Measurements from ENCODE around the gene RELN. TPM values are rescaled to one million over a fixed set of nuclear protein-coding genes. Genes with fewer than 3 reads are reported as not detected.

The RELN gene
- total RNA-seq, 2 experiments from 2014 or later = not detected

- DNase-seq = no peak
- Mint-ChIP-seq H3K36me3 (ENCODE audit: low read depth) (no peaks in the 10 kb centered on the region), H3K27me3 (no peaks in the 10 kb centered on the region), H3K4me3 (no peak overlapping the region), H3K4me1 (no peaks in the 10 kb centered on the region), H3K9me3 (no peaks in the 10 kb centered on the region), H3K27ac (no peak overlapping the region)
- ChIA-PET POLR2A (no interaction called here), CTCF (no interaction called here)
Measured at GRCh38 chr7:103888603-103889153, 100.8 kb downstream of the RELN start.

- H3K4me1 Mint-ChIP-seq = no peaks in the 10 kb centered on the region
- POLR2A ChIA-PET = no interaction called here
- DNase-seq = no peak
- H3K27me3 Mint-ChIP-seq = no peaks in the 10 kb centered on the region
- H3K36me3 Mint-ChIP-seq (ENCODE audit: low read depth) = no peaks in the 10 kb centered on the region
- no peak overlapping the region for H3K4me3 Mint-ChIP-seq
- no peaks in the 10 kb centered on the region for H3K9me3 Mint-ChIP-seq
- no peak overlapping the region for H3K27ac Mint-ChIP-seq
- CTCF ChIA-PET = no interaction called here
Measured at GRCh38 chr7:103887853-103888602, 101.4 kb downstream of the RELN start.

GRCh38 chr7:103887050-103887449 is 102.4 kb downstream of the RELN start:
- H3K4me3 Mint-ChIP-seq = no peak overlapping the region
- H3K27me3 Mint-ChIP-seq = no peaks in the 10 kb centered on the region
- no peak for DNase-seq
- H3K4me1 Mint-ChIP-seq = no peaks in the 10 kb centered on the region
- CTCF ChIA-PET = no interaction called here
- POLR2A ChIA-PET = no interaction called here
- no peaks in the 10 kb centered on the region for H3K36me3 Mint-ChIP-seq (ENCODE audit: low read depth)
- no peaks in the 10 kb centered on the region for H3K9me3 Mint-ChIP-seq
- H3K27ac Mint-ChIP-seq = no peak overlapping the region

- no peaks in the 10 kb centered on the region for H3K36me3 Mint-ChIP-seq (ENCODE audit: low read depth)
- CTCF ChIA-PET = interaction anchor here (0.9 kb wide), 1 partner anchor 351 kb away, joined by 3 read pairs; no protein-coding TSS in a partner anchor
- no peaks in the 10 kb centered on the region for H3K9me3 Mint-ChIP-seq
- no peak for DNase-seq
- no peaks in the 10 kb centered on the region for H3K4me1 Mint-ChIP-seq
- POLR2A ChIA-PET = no interaction called here
- no peak overlapping the region for H3K4me3 Mint-ChIP-seq
- H3K27me3 Mint-ChIP-seq = no peaks in the 10 kb centered on the region
- H3K27ac Mint-ChIP-seq = no peak overlapping the region
Measured at GRCh38 chr7:103879928-103880600, 109.4 kb downstream of the RELN start.

- POLR2A ChIA-PET = no interaction called here
- no peak overlapping the region for H3K27ac Mint-ChIP-seq
- DNase-seq = no peak
- no peaks in the 10 kb centered on the region for H3K9me3 Mint-ChIP-seq
- no peaks in the 10 kb centered on the region for H3K36me3 Mint-ChIP-seq (ENCODE audit: low read depth)
- no peaks in the 10 kb centered on the region for H3K4me1 Mint-ChIP-seq
- CTCF ChIA-PET = interaction anchor here (0.9 kb wide), 1 partner anchor 352 kb away, joined by 3 read pairs; no protein-coding TSS in a partner anchor
- H3K4me3 Mint-ChIP-seq = no peak overlapping the region
- H3K27me3 Mint-ChIP-seq = no peaks in the 10 kb centered on the region
Measured at GRCh38 chr7:103879411-103879810, 110.0 kb downstream of the RELN start.

- Mint-ChIP-seq H3K27me3 (no peaks in the 10 kb centered on the region), H3K9me3 (no peaks in the 10 kb centered on the region), H3K36me3 (ENCODE audit: low read depth) (no peaks in the 10 kb centered on the region), H3K4me1 (no peaks in the 10 kb centered on the region), H3K27ac (no peak overlapping the region), H3K4me3 (no peak overlapping the region)
- no peak for DNase-seq
- POLR2A ChIA-PET = no interaction called here
- CTCF ChIA-PET = no interaction called here
Measured at GRCh38 chr7:103877565-103877964, 111.9 kb downstream of the RELN start.

- H3K27me3 Mint-ChIP-seq = no peaks in the 10 kb centered on the region
- no peaks in the 10 kb centered on the region for H3K9me3 Mint-ChIP-seq
- H3K27ac Mint-ChIP-seq = no peak overlapping the region
- ChIA-PET CTCF (no interaction called here), POLR2A (no interaction called here)
- DNase-seq = no peak
- H3K4me1 Mint-ChIP-seq = no peaks in the 10 kb centered on the region
- H3K4me3 Mint-ChIP-seq = no peak overlapping the region
- H3K36me3 Mint-ChIP-seq (ENCODE audit: low read depth) = no peaks in the 10 kb centered on the region
Measured at GRCh38 chr7:103875718-103876117, 113.7 kb downstream of the RELN start.

GRCh38 chr7:103871473-103871872 is 118.0 kb downstream of the RELN start:
- Mint-ChIP-seq H3K4me1 (no peaks in the 10 kb centered on the region), H3K27ac (no peak overlapping the region), H3K9me3 (no peaks in the 10 kb centered on the region), H3K27me3 (no peaks in the 10 kb centered on the region), H3K36me3 (ENCODE audit: low read depth) (no peaks in the 10 kb centered on the region), H3K4me3 (no peak overlapping the region)
- ChIA-PET CTCF (no interaction called here), POLR2A (no interaction called here)
- DNase-seq = no peak

GRCh38 chr7:103870664-103871063 is 118.8 kb downstream of the RELN start:
- Mint-ChIP-seq H3K27me3 (no peaks in the 10 kb centered on the region), H3K9me3 (no peaks in the 10 kb centered on the region), H3K27ac (no peak overlapping the region), H3K4me3 (no peak overlapping the region), H3K4me1 (no peaks in the 10 kb centered on the region), H3K36me3 (ENCODE audit: low read depth) (no peaks in the 10 kb centered on the region)
- ChIA-PET CTCF (no interaction called here), POLR2A (no interaction called here)
- no peak for DNase-seq

GRCh38 chr7:103867874-103868273 is 121.6 kb downstream of the RELN start:
- POLR2A ChIA-PET = no interaction called here
- no peaks in the 10 kb centered on the region for H3K4me1 Mint-ChIP-seq

GRCh38 chr7:103866919-103867318 is 122.5 kb downstream of the RELN start:
- ChIA-PET POLR2A (no interaction called here), CTCF (no interaction called here)
- H3K27ac Mint-ChIP-seq = no peak overlapping the region
- no peak overlapping the region for H3K4me3 Mint-ChIP-seq
- no peak for DNase-seq
- H3K9me3 Mint-ChIP-seq = no peaks in the 10 kb centered on the region
- no peaks in the 10 kb centered on the region for H3K4me1 Mint-ChIP-seq
- H3K36me3 Mint-ChIP-seq (ENCODE audit: low read depth) = no peaks in the 10 kb centered on the region
- no peaks in the 10 kb centered on the region for H3K27me3 Mint-ChIP-seq

More at GRCh38 chr7:103867874-103868273, 121.6 kb downstream of the RELN start:
- DNase-seq = no peak
- no peaks in the 10 kb centered on the region for H3K36me3 Mint-ChIP-seq (ENCODE audit: low read depth)
- no peak overlapping the region for H3K4me3 Mint-ChIP-seq
- H3K27me3 Mint-ChIP-seq = no peaks in the 10 kb centered on the region
- CTCF ChIA-PET = no interaction called here
- H3K27ac Mint-ChIP-seq = no peak overlapping the region
- no peaks in the 10 kb centered on the region for H3K9me3 Mint-ChIP-seq

GRCh38 chr7:103865442-103865841 is 124.0 kb downstream of the RELN start:
- H3K27me3 Mint-ChIP-seq = no peaks in the 10 kb centered on the region
- no peaks in the 10 kb centered on the region for H3K36me3 Mint-ChIP-seq (ENCODE audit: low read depth)
- no peak overlapping the region for H3K27ac Mint-ChIP-seq
- no peaks in the 10 kb centered on the region for H3K9me3 Mint-ChIP-seq
- H3K4me1 Mint-ChIP-seq = no peaks in the 10 kb centered on the region
- CTCF ChIA-PET = no interaction called here
- DNase-seq = no peak
- POLR2A ChIA-PET = no interaction called here
- H3K4me3 Mint-ChIP-seq = no peak overlapping the region

- Mint-ChIP-seq H3K27me3 (no peaks in the 10 kb centered on the region), H3K4me3 (no peak overlapping the region), H3K4me1 (no peaks in the 10 kb centered on the region), H3K36me3 (ENCODE audit: low read depth) (no peaks in the 10 kb centered on the region), H3K27ac (no peak overlapping the region), H3K9me3 (no peaks in the 10 kb centered on the region)
- CTCF ChIA-PET = no interaction called here
- POLR2A ChIA-PET = no interaction called here
- DNase-seq = no peak
Measured at GRCh38 chr7:103862302-103863035, 127.0 kb downstream of the RELN start.

Measured in activated CD4-positive, alpha-beta memory T cell treated with anti-CD3 and anti-CD28 coated beads, Interleukin-2, amount 10 ng/mL, durations not matched to agents 7 days and 5 days (primary cell).